Small intestine (tissue), 7 donors: ENCODE results near the gene KCNK5. TPM values are rescaled to one million over a fixed set of nuclear protein-coding genes. Genes with fewer than 3 reads are reported as not detected.

Source experiments
- DNase-seq, 2 donors: peaks; one replicate each; pipeline versions ENCODE4 v3.0.0 to v3.0.0-alpha.2; 2013
- FAIRE-seq: peaks from 2 replicates; lab custom pipeline; 2012; peaks lifted over from hg19 to GRCh38; lab: Jason Lieb, UNC
- H3K27ac ChIP-seq, 3 donors: one replicate each; pipeline ENCODE4 v1.5.1; 2013; ENCODE audit warnings: low read length in 2 of 3, mild to moderate bottlenecking in 2 of 3, control low read depth in 1 of 3, inconsistent platforms in 1 of 3, low read depth in 1 of 3, moderate library complexity in 1 of 3
- H3K27me3 ChIP-seq, 3 donors: one replicate each; pipeline ENCODE4 v1.6.1; 2013; ENCODE audit warnings: low read length in 3 of 3, inconsistent platforms in 1 of 3; ENCODE audit not compliant: control insufficient read depth in 3 of 3, insufficient read depth in 3 of 3
- H3K36me3 ChIP-seq, 3 donors: one replicate each; pipeline ENCODE4 v1.6.1; 2013; ENCODE audit warnings: low read length in 3 of 3, inconsistent platforms in 1 of 3, low read depth in 1 of 3, mild to moderate bottlenecking in 1 of 3, moderate library complexity in 1 of 3; ENCODE audit not compliant: control insufficient read depth in 3 of 3, insufficient read depth in 2 of 3
- H3K4me1 ChIP-seq, 3 donors: one replicate each; pipeline ENCODE4 v1.6.1; 2013; ENCODE audit warnings: low read length in 2 of 3, inconsistent platforms in 1 of 3, low read depth in 1 of 3, mild to moderate bottlenecking in 1 of 3, moderate library complexity in 1 of 3; ENCODE audit not compliant: control insufficient read depth in 3 of 3, insufficient read depth in 2 of 3
- H3K4me3 ChIP-seq, 3 donors: one replicate each; pipeline ENCODE4 v1.5.1; 2013; ENCODE audit warnings: low read length in 3 of 3, control low read depth in 1 of 3, inconsistent platforms in 1 of 3, low read depth in 1 of 3, mild to moderate bottlenecking in 1 of 3, moderate library complexity in 1 of 3
- H3K9me3 ChIP-seq, 2 donors: one replicate each; pipeline ENCODE4 v1.6.1; 2013; ENCODE audit warnings: low read depth in 1 of 2, low read length in 1 of 2; ENCODE audit not compliant: control insufficient read depth in 2 of 2, insufficient read depth in 1 of 2
- WGBS, 3 donors: extraction: QIAGEN DNeasy Blood & Tissue Kit; methylation state at CpG; one replicate each; pipeline ENCODE4 v1.1.7; 2013; 5-methylcytosine and 5-hydroxymethylcytosine counted together
- polyA plus RNA-seq, 4 donors: library from polyadenylated mRNA; stranded (reverse) in 3 of 4; unstranded in 1 of 4; fragments of 200-250 nt in 3 of 4; fragments of 120-200 nt in 1 of 4; gene quantifications; one replicate each; pipeline versions ENCODE4 v1.2.1 to v1.2.3, GENCODE V29; 2013
- donor health status: healthy with polysubstance abuse.
- donor health status: control.
- donor health status: control.
- donor health status: Bipolar disorder and iron deficiency.
- donor health status: healthy.

Gene KCNK5
- polyA plus RNA-seq, 4 donors: 29.9 to 44.1 (median 41.3) TPM

DNA sequence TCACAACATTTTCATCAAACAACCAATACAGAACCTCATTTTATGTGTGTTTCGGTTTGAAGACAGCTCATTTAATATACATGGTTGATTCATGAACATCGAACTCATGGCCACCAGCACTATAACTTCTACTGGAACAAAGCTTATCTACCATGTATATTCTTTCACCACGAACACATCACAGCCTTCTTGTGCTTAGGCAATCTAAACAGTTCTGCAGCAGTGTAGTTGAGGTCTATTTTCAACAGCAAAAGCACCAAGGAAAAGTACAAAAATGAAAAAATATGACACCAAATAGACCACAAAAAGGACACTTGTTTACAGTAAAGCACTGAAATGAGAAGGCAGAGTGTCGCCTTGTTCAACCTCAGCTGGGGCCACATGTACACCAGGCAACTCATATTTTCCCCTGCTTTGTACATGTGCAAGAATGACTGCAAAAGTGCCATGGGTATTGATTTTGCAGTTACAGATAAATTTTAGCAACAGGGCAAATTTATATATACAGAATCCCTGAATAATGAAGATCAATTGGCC lies 25.8 kb upstream of the KCNK5 start:
- Histone ChIP-seq H3K36me3 (no peaks in the 10 kb centered on the region), H3K27ac (no peak overlapping the region), H3K4me3 (no peak overlapping the region), H3K27me3 (no peaks in the 10 kb centered on the region), H3K4me1 (peaks cover 0 to 10% (median 0%) of the 10 kb centered on the region in 3 donors), H3K9me3 (peaks cover 0 to 9% of the 10 kb centered on the region in 2 donors)
- DNase-seq: no peak
- no peak for FAIRE-seq
- 81 to 87% (median 85%) methylated on average over 4 of the region's 4 CpGs for WGBS, 3 donors

DNA sequence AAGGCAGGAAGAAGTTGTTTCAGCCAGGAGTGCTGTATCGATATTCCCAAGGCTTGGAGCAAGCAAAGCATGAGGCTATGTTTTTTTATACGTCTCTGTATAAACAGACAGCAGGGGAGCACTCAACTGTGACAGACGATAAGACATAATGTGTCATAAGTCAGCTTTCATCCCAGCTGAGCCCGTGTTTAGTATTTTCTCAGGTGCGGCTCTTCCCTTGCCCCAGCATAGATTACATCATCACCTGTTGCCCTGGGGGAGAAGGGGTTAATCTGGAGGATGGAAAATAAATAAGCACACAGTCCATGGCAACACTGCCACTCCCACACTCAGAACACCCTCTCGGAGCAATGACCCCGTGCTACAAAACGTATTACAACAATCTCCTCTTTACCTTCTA lies 22.1 kb upstream of the KCNK5 start:
- Histone ChIP-seq H3K9me3 (peaks cover 0 to 9% of the 10 kb centered on the region in 2 donors), H3K27me3 (no peaks in the 10 kb centered on the region), H3K4me1 (peaks cover 0 to 14% (median 0%) of the 10 kb centered on the region in 3 donors), H3K4me3 (no peak overlapping the region), H3K36me3 (no peaks in the 10 kb centered on the region), H3K27ac (no peak overlapping the region)
- DNase-seq: peak; percentile 69 to 87
- no peak for FAIRE-seq
- WGBS, 3 donors: 11 to 35% (median 32%) methylated on average over 8 of the region's 8 CpGs

DNA sequence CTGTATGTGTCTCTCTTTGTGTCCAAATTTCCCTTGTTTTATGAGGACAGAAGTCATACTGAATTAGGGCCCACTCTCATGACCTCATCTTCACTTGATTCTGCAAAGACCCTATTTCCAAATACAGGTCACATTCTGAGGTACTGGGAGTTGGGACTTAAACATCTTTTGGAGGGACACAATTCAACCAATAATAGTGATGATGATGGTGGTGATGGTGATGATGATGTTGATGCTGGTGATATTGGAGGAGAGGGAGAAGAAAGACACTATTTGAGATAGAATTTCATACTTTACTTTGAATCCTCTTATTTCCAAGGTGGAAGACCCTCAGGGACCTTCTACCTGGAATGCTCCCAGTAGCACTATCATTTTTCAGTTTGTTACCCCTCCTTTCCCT lies 21.2 kb upstream of the KCNK5 start:
- DNase-seq (no peak), FAIRE-seq (no peak)
- Histone ChIP-seq H3K4me3 (no peak overlapping the region), H3K27ac (no peak overlapping the region), H3K27me3 (no peaks in the 10 kb centered on the region), H3K4me1 (peaks cover 0 to 14% (median 0%) of the 10 kb centered on the region in 3 donors), H3K9me3 (peaks cover 0 to 9% of the 10 kb centered on the region in 2 donors), H3K36me3 (no peaks in the 10 kb centered on the region)

DNA sequence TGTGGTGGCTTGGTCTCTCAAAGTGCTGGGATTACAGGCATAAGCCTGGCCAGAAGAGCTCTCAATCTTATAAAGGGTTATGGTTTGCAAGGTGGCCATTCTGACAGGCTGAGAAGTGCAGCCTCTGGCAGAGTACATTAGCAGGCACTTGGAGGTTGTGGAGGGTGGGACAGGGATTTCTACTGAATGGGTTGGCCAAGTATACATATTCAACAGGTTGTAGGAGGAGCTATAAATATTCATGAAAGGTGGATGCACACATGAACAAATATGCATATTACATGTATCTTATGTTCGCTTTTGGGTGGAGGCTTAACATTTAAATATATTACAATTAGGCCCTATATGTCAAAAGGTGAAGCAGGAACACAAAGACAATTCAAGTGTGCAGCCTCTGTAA lies 20.0 kb upstream of the KCNK5 start:
- H3K27me3 ChIP-seq: no peaks in the 10 kb centered on the region
- DNase-seq (no peak), FAIRE-seq (no peak)
- no peak overlapping the region for H3K27ac ChIP-seq
- WGBS, 3 donors: 89 to 100% (median 94%) methylated on average over 1 of the region's 1 CpG
- peaks cover 0 to 14% (median 0%) of the 10 kb centered on the region in 3 donors for H3K4me1 ChIP-seq
- no peak overlapping the region for H3K4me3 ChIP-seq
- no peaks in the 10 kb centered on the region for H3K9me3 ChIP-seq
- H3K36me3 ChIP-seq: no peaks in the 10 kb centered on the region

DNA sequence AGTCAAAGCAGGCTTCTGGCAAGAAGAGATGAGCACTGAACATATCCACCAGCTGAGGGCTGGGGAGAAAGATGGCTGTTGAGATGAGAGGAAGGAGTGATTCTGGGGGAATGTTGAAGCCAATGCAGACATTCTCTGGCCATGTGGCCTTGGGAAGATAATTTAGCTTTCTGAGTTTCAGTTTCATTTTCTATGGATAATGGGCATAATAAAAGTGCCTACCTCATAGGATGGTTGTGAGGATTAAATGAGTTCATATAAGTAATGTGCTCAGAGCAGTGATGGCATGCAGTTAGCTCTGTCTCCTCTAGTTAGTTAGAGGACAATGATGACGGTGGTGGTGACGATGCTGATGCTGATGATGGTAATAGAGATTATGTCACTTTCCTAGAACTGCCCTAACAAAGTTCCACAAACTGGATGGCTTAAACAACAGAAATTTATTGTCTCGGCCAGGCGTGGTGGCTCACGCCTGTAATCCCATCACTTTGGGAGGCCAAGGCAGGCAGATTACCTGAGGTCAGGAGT lies 18.5 kb upstream of the KCNK5 start:
- DNase-seq: peak; percentile 58 to 66
- Histone ChIP-seq H3K9me3 (no peaks in the 10 kb centered on the region), H3K4me3 (no peak overlapping the region), H3K4me1 (peaks cover 0 to 14% (median 0%) of the 10 kb centered on the region in 3 donors), H3K27me3 (no peaks in the 10 kb centered on the region), H3K36me3 (no peaks in the 10 kb centered on the region), H3K27ac (peak overlapping the region in 1 of 3 donors; percentile 24)
- no peak for FAIRE-seq
- WGBS, 3 donors: 62 to 80% (median 72%) methylated on average over 5 of the region's 5 CpGs

DNA sequence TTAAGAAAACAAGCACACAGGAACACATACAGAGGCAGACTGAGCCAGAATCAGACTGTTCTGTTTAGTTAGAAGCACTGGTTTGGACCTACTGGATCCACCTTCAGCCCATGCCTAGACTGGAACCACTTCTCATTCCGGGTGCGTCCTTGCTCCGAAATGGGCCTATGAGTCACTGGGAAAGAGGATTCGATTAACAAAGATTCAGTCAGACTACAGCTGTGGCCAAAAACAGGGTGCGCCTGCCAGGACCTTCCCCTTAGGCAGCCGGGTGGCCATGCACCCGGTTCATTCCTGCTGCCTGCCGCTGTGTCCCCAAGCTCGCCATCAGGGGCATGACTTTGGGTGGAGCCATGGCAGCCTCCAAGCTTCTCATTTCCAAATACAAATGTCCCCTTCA lies 14.5 kb upstream of the KCNK5 start:
- 74 to 95% (median 91%) methylated on average over 9 of the region's 9 CpGs for WGBS, 3 donors

DNA sequence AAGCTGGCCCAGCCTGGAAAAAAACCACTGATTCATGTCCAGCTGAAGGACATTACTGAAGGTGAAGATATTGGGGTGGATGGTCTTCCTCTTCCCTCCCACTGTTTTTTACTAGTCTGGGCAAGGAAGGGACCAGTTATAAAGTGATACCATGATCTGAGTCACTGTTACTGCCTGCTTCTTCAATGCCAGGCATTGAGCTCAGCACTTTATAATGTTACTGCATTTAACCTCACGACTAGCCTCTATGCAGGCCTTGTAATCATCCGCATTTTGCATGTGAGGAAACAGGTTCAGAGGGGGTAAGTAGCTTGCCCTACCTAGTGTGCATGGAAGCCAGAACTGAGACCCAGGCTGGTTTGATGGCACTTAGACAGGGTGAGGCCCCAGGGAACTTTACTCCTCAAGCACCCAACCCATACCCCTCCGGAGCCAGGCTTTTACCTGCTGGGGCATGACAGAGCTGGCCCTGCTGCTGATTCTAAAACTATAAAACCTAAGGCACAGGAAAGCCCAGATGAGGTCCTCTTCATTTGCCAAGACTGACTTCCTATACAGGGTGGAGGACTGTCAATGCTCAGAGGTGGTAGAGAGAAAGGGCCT lies 11.0 kb upstream of the KCNK5 start:
- no peak overlapping the region for H3K4me3 ChIP-seq
- H3K9me3 ChIP-seq: no peaks in the 10 kb centered on the region
- no peaks in the 10 kb centered on the region for H3K27me3 ChIP-seq
- FAIRE-seq (no peak), DNase-seq (peak in 1 of 2 donors; percentile 36)
- peaks cover 0 to 19% (median 3%) of the 10 kb centered on the region in 3 donors for H3K4me1 ChIP-seq
- no peaks in the 10 kb centered on the region for H3K36me3 ChIP-seq
- H3K27ac ChIP-seq: peak overlapping the region in 2 of 3 donors; percentile 6 to 13
- WGBS, 3 donors: 34 to 67% (median 59%) methylated on average over 3 of the region's 3 CpGs

More for the DNA sequence above, 14.5 kb upstream of the KCNK5 start:
- Histone ChIP-seq H3K4me1 (peaks cover 0 to 23% (median 3%) of the 10 kb centered on the region in 3 donors), H3K27ac (no peak overlapping the region), H3K9me3 (no peaks in the 10 kb centered on the region), H3K27me3 (no peaks in the 10 kb centered on the region), H3K4me3 (no peak overlapping the region), H3K36me3 (no peaks in the 10 kb centered on the region)
- FAIRE-seq (no peak), DNase-seq (no peak)

DNA sequence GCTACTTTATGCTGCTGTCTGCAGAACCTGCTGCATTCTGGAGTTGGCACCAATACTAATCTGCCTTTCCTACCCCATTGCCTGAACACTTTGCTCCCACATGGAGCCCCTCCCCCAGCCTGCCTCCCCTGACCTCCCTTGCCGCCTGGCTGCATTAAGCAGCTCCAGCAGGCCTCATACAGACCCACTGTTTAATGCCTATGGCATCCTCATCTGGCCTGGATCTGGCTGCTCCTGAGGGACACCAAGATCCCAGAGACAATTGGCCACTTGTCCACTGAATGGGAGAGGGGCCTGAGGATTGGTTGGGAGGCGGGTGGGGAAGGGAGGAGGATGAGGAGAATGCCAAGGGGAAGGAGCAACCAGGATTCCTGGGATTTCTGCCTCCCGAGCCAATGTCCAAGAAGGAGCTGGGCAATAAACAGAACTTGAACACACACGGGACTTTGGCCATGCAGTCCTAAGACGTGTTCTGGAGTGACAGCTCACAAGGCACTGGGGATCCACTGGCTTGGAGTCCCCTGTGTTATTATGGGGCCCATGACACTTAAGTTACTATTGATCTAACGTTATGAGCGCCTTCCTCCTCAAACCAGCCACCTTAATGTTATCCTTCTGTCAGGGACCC lies 10.4 kb upstream of the KCNK5 start:
- no peaks in the 10 kb centered on the region for H3K27me3 ChIP-seq
- H3K27ac ChIP-seq: peak overlapping the region in 2 of 3 donors; percentile 6 to 13
- 36 to 58% (median 54%) methylated on average over 6 to 7 of the region's 7 CpGs for WGBS, 3 donors
- H3K4me1 ChIP-seq: peaks cover 0 to 19% (median 3%) of the 10 kb centered on the region in 3 donors
- H3K36me3 ChIP-seq: no peaks in the 10 kb centered on the region
- DNase-seq (peak; percentile 64 to 82), FAIRE-seq (no peak)
- H3K9me3 ChIP-seq: no peaks in the 10 kb centered on the region
- H3K4me3 ChIP-seq: no peak overlapping the region
